ENCODE data around the gene LDAH.

- TF ChIP-seq EP300 (IDR thresholded peaks at IDR 0.05; ENCODE audit: low read depth) (no peak), CTCF (IDR thresholded peaks at IDR 0.05) (no peak), POLR2A (IDR thresholded peaks at IDR 0.05) (no peak), POLR2AphosphoS5 (IDR thresholded peaks at IDR 0.05) (no peak)
Measured at GRCh38 chr2:20752293-20752692, 70.6 kb downstream of the LDAH start.
